ENCODE measurements around the gene SIK2.

Gene SIK2

DNA sequence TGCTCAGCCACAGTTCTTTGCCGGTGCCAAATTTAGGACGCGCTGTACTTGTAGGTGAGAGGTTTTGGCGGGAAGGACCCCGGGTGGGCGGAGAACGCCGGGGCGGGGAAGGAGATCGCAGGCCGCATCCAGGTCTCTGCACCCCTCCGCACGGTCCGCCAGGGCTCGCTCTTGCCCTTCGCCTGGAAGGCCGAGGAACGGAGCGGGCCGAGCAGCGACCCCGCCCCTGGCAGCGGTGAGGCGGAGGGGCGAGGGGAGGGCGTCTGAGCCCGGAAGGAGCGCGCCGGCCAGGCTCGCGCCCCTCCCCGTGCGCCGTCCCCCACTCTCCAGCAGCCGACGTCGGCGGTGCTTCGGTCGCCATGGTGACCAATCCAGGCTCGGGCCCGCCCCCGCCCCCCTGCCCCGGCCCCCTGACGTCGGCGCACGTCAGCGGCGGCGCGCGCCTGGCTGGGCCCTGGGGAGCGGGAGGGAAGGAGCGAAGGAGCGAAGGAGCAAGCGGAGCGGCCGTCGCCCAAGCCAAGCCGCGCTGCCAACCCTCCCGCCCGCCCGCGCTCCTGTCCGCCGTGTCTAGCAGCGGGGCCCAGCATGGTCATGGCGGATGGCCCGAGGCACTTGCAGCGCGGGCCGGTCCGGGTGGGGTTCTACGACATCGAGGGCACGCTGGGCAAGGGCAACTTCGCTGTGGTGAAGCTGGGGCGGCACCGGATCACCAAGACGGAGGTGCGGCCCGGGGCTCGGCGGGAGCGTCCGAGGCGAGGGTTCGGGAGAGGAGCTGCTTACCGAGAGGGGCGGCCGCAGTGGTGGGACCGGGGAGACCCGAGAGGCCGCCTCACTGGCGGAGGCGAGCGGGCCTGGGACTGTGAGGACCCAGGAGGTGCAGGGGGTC is at the start of gene SIK2:
Gene SIK2, plus strand, starts transcription at position 471 of the 886 bp plus-strand sequence. Its CDS starts 115 bp downstream, at position 586.
- CTCF ChIA-PET, result interaction anchor here (0.9 to 5.5 kb wide), 11 partner anchors 10 to 247 kb away, joined by 3 to 54 read pairs (median 4); no protein-coding TSS in a partner anchor
- peak; percentile 97 for DNase-seq (ENCODE audit: extremely low spot score)
- peak; percentile 95 for TF ChIP-seq CTCF (IDR thresholded peaks at IDR 0.05; ENCODE audit: control extremely low read depth, extremely low read depth, low read depth, missing control alignments)
- POLR2A ChIA-PET, result no interaction called here

- no peak for DNase-seq (ENCODE audit: extremely low spot score)
- POLR2A ChIA-PET, result no interaction called here
- CTCF ChIA-PET, result interaction anchor here (1.0 to 1.2 kb wide), 3 partner anchors 8 to 32 kb away, joined by 3 to 4 read pairs (median 3); no protein-coding TSS in a partner anchor
- TF ChIP-seq CTCF (IDR thresholded peaks at IDR 0.05; ENCODE audit: control extremely low read depth, extremely low read depth, low read depth, missing control alignments), result no peak
Observed at GRCh38 chr11:111554532-111554931, 47.7 kb upstream of the SIK2 start.

DNA sequence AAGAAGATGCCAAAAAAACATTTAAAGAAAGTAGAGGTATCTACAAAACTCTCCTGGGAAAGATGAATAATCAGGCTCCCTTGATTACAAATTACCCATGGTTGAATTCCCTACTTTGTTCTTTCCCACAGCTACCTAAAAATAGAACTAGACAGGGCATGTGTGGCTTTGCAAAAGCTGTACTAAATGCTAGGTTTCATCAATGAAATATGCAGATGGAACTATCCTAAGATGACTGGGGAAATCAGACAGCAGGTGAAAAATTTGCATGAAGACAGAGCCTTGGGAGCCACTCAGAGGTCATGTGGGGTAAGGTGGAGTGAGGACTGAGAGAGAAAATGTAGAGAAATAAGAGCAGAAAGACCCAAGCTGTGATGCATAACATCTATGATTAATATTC is 47.0 kb upstream of the SIK2 start:
- CTCF ChIA-PET, result no interaction called here
- DNase-seq (ENCODE audit: extremely low spot score), result no peak
- no peak for TF ChIP-seq CTCF (IDR thresholded peaks at IDR 0.05; ENCODE audit: control extremely low read depth, extremely low read depth, low read depth, missing control alignments)
- POLR2A ChIA-PET, result no interaction called here

DNA sequence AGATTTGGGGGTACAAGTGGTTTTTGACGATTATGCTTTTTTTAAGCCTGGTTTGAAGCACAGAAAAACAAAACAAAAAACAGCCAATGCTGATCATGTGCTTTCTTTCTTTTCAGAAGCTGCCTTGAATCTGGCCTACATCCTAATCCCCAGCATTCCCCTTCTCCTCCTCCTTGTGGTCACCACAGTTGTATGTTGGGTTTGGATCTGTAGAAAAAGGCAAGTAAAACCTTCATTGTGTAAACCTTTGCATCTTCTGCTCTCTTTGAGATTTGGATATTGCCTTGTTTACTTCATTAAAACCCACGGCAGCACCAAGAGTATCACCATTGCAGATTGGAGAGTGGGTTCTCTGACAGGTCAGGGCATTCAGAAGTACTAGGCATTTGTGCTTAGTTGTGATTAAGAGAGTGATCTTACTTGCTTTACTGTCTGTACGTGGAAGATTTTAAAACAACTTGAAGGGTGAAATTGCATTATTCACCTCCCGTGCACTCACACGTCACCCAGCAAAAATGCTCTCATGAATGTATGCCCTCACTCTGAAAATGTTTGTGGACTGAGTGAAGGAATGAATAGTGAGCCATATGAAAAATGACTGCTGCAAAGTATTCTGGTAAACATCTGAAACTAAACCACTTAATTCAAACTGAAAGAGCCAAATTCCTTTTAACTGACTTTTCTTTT is 44.7 kb upstream of the SIK2 start:
- POLR2A ChIA-PET, result no interaction called here
- DNase-seq (ENCODE audit: extremely low spot score), result no peak
- no peak for TF ChIP-seq CTCF (IDR thresholded peaks at IDR 0.05; ENCODE audit: control extremely low read depth, extremely low read depth, low read depth, missing control alignments)
- CTCF ChIA-PET, result no interaction called here

DNA sequence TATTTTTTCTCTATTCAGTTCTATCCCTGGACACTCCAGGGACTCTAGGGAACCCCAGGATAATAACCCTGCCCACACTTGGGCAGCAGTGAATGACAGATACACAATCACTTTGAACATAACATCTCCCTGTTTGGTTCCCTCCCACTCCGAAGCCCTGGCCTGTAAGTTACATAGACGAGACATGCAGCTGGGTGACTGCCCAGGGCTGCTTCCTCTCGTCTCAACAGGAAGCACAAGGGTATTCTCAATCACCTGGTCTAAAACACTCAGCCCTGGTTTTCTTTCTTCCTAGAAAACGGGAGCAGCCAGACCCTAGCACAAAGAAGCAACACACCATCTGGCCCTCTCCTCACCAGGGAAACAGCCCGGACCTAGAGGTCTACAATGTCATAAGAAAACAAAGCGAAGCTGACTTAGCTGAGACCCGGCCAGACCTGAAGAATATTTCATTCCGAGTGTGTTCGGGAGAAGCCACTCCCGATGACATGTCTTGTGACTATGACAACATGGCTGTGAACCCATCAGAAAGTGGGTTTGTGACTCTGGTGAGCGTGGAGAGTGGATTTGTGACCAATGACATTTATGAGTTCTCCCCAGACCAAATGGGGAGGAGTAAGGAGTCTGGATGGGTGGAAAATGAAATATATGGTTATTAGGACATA is 42.3 kb upstream of the SIK2 start:
- ChIA-PET CTCF (interaction anchor here (1.0 to 2.7 kb wide), 5 partner anchors 12 to 282 kb away, joined by 3 to 10 read pairs (median 4); no protein-coding TSS in a partner anchor), POLR2A (no interaction called here)
- no peak for TF ChIP-seq CTCF (IDR thresholded peaks at IDR 0.05; ENCODE audit: control extremely low read depth, extremely low read depth, low read depth, missing control alignments)
- DNase-seq (ENCODE audit: extremely low spot score), result no peak

DNA sequence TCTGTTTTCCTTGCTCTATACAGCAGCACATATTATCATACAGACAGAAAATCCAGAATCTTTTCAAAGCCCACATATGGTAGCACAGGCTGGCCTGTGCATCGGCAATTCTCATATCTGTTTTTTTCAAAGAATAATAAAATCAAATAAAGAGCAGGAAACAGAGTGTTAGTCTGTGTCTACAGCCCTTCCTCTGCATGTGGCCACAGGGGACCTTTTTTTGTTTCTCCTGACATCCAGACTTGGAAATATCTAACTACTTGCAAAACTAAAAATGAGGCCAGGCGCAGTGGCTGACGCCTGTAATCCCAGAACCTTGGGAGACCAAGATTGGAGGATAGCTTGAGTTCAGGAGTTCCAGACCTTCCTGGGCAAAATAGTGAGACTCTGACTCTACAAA is 41.4 kb upstream of the SIK2 start:
- TF ChIP-seq CTCF (IDR thresholded peaks at IDR 0.05; ENCODE audit: control extremely low read depth, extremely low read depth, low read depth, missing control alignments), result no peak
- POLR2A ChIA-PET, result no interaction called here
- no peak for DNase-seq (ENCODE audit: extremely low spot score)
- CTCF ChIA-PET, result interaction anchor here (1.0 to 2.7 kb wide), 6 partner anchors 11 to 281 kb away, joined by 3 to 10 read pairs (median 4); no protein-coding TSS in a partner anchor
